ENCODE measurements around the gene IDH1.
"Not testable (repeated sequence)": the region's sequence is repeated elsewhere in the genome, so short reads cannot be mapped to it uniquely, and the experiment has no call there.

IDH1 gene

DNA sequence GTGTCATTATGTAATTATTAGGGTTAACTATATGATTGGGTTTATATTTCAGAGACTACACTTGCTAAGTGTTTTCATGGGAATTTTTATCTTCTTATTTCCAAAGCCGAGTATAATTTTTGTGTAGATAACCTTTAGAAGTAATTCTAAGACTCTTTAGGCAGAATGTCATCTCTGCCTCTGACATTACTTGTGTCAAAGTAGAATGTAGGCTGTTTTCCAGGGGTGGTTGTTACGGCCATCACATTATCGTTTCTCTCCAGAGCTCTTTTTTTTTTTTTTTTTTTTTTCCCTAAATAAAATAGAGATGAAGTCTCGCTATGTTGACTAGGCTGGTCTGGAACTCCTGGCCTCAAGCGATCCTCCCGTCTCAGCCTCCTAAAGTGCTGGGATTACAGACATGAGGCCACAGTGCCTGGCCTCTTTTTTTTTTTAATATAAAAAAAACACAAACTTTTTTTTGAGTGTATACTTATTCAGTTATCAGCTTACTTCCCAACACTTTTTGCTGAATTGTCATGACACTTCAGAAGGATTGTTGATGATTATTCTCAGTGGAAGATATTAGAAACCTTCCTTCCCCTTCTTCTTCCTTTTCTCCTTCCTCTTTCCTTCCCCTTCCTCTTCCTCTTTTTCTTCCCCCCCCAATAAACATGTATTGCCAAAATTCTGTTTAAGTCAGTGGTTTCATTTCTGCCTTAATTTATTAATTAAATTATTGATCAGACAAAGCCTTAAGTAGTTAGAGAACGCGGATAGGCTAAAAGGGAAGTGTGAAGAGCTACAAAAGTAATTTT is 13.5 kb upstream of the IDH1 start:
- no peak overlapping the region for H3K4me3 ChIP-seq (ENCODE audit: low read length)
- TF ChIP-seq ZNF274 (IDR thresholded peaks at IDR 0.05; ENCODE audit: low read depth, low read length), result no peak

DNA sequence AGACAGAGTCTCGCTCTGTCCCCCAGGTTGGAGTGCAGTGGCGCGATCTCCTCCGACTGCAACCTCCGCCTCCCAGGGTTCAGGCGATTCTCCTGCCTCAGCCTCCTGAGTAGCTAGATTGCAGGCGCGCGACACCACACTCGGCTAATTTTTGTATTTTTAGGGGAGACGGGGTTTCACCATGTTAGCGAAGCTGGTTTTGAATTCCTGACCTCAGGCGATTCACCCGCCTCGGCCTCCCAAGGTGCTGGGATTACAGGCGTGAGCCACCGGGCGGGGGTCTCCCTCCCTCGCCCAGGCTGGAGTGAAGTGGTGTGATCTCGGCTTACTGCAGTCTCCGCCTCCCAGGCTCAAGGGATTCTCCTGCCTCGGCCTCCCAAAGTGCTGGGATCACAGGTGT is 12.7 kb upstream of the IDH1 start:
- peak overlapping the region; percentile 91 for H3K4me3 ChIP-seq (ENCODE audit: low read length)

DNA sequence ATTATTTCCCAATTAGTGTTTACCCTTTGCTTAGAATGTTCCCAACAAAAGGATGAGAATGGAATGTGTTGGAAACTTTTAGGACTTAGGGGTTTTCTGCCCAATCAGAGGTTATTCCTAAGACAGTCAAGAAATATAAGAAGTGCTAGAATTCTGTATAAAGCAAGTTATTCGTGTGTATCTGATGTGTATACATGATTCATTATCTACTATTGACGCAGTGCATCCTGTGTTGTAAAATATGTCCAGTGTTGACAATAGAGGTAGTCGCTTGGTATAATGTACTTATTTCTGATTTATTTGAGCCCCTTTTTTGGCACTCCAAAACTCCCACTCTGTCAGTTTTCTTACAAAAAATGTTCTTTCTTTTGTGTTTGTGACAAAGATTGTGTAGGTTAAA is 12.1 kb upstream of the IDH1 start:
- peak overlapping the region; percentile 91 for H3K4me3 ChIP-seq (ENCODE audit: low read length)
- TF ChIP-seq ZNF274 (IDR thresholded peaks at IDR 0.05; ENCODE audit: low read depth, low read length), result no peak

DNA sequence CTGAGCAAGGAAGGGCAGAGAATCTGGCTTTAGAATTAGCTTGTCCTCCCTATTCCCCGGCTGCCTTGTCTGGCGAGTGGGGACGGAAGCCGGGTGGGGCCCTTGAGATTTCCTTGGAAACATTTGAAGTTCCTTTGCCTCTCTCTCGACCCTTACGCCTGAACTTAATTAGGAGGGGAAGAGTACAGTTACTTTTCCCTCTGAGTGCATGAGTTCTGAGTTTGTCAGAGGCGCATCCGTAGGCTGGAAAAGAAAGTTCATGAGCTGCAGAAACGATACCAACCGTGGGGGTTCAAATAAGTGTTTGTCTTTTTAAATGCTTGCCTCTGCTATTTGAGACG is 11.7 kb upstream of the IDH1 start:
- no peak for TF ChIP-seq ZNF274 (IDR thresholded peaks at IDR 0.05; ENCODE audit: low read depth, low read length)
- peak overlapping the region; percentile 91 for H3K4me3 ChIP-seq (ENCODE audit: low read length)

DNA sequence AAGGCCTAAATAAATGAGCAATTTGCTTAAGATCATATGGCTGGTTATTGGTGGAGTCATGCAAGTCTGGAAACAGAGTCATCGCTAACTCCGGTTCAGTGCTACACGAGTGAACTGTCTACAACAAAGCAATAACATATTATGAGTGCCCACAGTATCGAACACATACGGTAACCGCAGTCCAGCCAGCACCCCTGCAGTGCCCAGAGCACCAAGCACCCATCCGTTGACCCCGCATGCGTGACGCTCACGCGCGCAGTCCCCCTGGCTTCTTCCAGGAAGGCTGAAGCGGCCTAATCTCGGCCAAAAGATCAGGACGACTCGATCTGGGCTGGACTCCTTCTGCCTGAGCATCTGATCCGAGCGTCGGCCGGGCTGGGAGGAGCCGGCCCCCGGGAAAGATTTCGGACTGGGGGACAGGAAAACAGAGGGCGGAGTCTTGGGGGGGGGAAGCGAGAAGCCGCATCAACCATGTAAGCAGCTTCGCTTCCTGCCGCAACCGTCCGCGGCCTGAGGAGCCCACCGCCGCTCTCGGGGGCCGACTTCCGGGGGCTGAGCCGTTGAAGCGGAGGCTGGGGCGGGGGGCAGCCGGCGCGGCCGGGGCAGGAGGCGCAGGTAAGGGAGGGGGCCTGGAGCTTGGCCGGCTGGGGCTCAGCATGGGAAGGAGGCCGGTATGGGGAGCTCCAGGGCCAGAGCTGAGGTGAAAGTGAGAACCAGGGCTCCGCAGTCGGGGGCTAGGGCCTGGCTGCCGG is 11.1 kb upstream of the IDH1 start, which contains the start of gene PIKFYVE:
Gene PIKFYVE (plus strand): TSS at position 455 of the 752 bp plus-strand sequence. CDS start 5,265 bp downstream, outside the sequence.
- TF ChIP-seq ZNF274 (IDR thresholded peaks at IDR 0.05; ENCODE audit: low read depth, low read length), result no peak
- H3K4me3 ChIP-seq (ENCODE audit: low read length), result peak within 1 kb of the TSS; percentile 91

DNA sequence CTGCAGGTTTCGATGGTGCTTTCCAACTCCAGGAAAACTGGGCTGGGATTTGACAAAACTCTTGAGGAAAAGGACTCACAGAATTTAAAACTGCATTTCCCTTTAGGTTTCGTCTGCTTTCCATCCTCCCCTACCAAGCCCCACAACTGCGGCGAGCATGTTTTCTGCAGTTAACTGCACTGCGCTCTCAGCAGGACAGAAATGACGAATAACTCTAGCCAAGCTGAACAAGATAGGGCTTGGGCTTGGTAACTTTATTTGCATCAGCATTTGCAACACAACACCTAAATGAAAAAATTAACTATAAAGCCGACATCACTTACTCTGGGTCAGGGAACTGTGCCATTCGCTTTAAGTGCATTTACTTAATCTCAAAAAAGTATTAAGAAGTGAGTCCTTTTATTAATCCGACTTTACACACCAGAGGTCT is 10.5 kb upstream of the IDH1 start:
- no peak for TF ChIP-seq ZNF274 (IDR thresholded peaks at IDR 0.05; ENCODE audit: low read depth, low read length)
- peak overlapping the region; percentile 91 for H3K4me3 ChIP-seq (ENCODE audit: low read length)

DNA sequence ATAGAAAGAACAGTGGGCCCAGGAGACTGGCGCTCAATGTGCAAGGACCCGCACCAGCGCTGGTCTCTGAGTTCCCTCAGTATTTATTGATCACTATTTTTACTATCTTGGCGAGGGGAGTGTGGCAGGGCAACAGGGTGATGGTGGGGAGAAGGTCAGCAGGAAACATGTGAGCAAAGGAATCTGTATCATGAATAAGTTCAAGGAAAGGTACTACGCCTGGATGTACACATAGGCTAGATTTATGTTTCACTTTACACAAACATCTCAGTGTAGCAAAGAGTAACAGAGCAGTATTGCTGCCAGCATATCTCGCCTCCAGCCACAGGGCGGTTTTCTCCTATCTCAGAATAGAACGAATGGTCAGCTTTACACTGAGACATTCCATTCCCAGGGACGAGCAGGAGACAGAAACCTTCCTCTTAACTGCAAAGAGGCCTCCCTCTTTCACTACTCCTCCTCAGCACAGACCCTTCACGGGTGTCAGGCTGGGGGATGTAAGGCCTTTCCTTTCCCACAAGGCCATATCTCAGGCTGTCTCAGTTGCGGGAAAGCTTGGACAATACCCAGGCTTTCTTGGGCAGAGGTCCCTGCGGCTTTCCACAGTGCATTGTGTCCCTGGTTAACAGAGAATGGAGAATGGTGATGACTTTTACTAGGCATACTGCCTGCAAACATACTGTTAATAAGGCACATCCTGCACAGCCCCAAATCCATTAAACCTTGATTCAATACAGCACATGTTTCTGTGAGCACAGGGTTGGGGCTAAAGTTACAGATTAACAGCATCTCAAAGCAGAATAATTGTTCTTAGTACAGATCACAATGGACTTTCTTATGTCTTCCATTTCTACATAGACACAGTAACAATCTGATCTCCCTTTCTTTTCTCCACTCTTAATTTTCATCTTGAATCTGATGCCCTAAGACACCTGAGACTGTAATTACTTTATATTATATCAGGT is 2.3 kb upstream of the IDH1 start:
- not testable (repeated sequence) for H3K4me3 ChIP-seq (ENCODE audit: low read length)

DNA sequence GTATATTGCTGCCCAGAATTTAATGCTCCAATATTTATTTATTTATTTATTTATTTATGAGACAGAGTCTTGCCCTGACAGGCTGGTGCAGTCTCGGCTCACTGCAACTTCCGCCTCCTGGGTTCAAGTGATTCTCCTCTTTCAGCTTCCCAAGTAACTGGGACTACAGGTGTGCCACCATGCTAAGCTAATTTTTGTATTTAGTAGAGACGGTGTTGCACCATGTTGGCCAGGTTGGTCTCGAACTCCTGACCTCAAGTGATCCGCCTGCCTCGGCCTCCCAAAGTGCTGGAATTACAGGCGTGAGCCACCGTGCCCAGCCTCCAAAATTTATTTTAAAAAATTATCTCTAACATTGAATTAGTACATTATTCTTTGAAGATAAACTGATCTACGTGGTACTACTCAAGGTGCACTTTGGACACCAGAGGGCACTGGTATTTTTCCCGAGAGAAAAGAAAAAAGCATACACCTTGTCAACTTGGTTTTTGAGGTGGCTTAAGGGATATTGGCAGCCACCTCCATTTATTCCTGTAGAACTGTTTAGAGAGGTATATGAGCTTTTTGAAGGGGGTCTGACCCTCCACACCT is 1.4 kb upstream of the IDH1 start:
- no peak overlapping the region for H3K4me3 ChIP-seq (ENCODE audit: low read length)
- no peak for TF ChIP-seq ZNF274 (IDR thresholded peaks at IDR 0.05; ENCODE audit: low read depth, low read length)

DNA sequence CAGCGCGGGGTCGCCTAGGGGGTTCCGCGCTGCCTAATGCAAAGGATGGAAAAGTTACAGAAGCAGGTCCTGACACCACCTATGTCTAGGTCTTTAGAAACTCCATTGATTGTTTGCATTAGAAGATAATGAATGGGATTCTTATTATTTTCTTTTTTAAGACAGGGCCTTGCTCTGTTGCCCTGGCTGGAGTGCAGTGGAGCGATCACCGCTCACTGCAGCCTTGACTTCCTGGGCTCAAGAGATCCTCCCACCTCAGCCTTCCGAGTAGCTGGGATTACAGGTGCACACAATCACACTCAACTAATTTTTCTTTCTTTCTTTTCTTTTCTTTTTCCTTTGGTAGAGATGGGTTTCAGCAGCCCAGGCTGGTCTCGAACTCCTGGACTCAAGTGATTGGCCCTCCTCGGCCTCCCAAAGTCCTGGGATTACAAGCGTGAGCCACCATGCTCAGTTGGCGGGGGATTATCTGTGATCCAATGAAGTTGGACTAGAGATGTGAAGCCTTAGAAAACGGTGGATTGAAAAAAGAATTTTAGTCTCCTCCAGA is 761 bp upstream of the IDH1 start:
- H3K4me3 ChIP-seq (ENCODE audit: low read length), result peak overlapping the region; percentile 86
- no peak for TF ChIP-seq ZNF274 (IDR thresholded peaks at IDR 0.05; ENCODE audit: low read depth, low read length)

DNA sequence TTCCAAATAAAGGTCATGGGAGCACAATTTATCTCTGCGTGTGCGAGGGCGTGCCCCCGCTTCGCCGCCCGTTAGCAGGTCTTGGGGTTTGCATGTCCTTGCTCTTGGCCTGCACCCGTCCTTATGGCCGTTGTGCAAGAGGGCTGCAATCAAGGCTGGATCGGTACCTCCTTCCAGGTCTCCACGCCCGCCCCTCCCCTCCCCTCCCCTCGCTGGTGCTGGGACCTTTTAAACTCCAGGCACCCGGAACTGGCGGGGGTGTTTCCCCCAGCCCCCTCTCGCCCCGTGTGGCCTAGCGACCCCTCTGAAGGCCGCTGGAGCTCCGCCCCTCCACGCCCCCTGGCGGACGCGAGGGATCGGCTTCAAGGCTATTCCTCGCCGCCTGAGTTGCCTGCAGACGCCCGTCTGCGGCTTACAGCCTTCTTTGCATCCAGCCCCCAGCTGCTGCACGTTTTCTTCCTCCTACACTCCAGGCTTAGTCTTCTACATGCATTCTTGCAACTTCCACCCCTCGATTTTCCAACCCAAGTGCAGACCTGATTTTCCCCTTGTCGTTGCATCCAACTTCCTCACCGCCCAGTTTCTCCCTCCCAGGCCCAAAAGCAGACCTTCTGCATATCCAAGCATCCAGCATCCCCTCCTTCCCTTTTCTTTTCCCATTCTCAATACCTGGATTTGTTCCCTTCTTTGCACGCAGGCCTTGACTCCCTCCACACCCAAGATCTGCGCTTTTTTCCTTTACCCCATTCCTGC is 577 bp downstream of the IDH1 start:
- no peak for TF ChIP-seq ZNF274 (IDR thresholded peaks at IDR 0.05; ENCODE audit: low read depth, low read length)
- peak overlapping the region; percentile 86 for H3K4me3 ChIP-seq (ENCODE audit: low read length)

DNA sequence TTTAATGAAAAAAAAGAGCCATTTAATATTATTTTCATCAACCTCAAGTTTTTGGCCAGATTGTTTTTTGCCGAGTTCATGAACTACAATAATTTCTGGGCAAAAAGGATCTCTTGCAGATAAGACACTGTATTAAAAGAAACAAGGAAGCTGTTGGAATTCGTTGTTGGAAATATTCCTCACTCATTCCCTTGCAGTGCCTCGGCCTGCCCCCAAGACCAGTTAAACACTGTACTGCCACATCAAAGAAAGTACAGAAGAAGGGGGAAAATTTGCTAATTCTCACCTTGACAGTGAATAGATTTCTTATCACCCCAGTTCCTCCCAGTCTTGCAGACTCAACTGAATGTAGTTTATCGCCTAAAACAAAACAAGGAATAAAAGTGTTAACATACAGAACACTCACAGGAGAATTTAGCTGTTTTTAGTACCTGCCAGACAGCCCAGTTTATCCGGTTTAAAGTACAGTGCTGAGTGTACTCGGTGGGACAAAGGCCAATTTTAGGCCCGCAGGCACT is 1.2 kb downstream of the IDH1 start:
- TF ChIP-seq ZNF274 (IDR thresholded peaks at IDR 0.05; ENCODE audit: low read depth, low read length), result no peak
- H3K4me3 ChIP-seq (ENCODE audit: low read length), result peak overlapping the region; percentile 86

DNA sequence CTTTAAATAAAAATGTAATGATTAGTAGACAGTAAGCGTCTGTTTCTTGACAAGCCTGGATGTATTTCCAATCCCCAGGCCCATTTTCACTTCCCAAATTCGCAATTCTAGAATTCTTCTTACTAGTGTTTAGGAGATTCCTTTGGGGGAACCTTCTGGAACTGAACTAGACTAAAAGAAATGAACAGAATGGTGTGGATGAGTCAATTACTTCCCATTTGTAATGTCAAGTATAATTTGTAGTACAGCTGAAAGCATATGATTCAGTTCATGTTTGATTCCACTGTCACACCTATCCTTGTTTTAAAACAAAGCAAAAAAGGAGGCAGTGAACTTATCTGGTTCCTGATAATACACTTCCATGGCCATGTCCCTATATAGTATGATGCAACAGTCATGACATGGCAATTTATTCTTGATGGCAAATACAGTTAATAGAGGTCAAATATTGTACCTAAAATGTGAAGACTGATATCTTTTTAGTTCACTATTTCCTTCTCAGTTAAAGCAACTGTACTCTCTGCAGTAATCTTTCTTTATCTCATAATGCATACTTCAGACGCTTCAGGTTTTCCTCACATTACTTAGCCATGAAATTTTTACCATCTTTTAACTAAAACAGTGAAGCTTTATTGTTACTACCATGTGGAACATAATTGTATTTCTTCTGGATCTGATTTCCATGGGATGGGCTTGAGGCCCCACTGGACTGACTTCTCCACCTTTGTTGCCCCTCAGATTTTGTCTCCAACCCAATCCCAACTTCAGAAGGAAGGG is 2.0 kb downstream of the IDH1 start:
- no peak for TF ChIP-seq ZNF274 (IDR thresholded peaks at IDR 0.05; ENCODE audit: low read depth, low read length)
- no peak overlapping the region for H3K4me3 ChIP-seq (ENCODE audit: low read length)
